GM21737 (cell line): ENCODE results near the gene C6orf163.

Source experiments
- ATAC-seq: cut with Tn5 transposase; IDR thresholded peaks from one replicate; pipeline ENCODE4 v1.9.1; 2021; ENCODE audit warnings: mild to moderate bottlenecking, moderate library complexity; ENCODE audit not compliant: unreplicated experiment

Gene C6orf163

DNA sequence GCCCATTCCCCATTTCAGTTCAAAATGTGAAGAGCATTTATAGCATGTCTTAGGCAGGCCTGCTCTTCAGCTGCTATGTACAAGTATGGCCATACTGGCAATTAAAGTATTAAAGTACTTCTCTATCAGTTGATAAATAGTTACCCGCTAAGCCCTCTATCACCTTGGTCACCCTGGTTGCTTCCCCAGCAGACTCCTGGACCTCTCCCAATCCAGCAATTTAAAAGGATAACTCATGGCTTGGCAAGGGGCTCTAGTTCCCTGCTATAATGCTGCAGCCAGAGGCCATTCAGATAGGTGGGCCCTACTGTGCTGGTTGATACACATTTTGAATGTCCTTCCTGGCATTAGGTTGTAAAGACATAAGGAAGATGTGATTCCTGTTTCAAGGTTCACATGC, 7.0 kb downstream of the C6orf163 start:
- no peak for ATAC-seq

GRCh38 chr6:87356181-87356580, 11.6 kb downstream of the C6orf163 start:
- ATAC-seq = no peak

GRCh38 chr6:87357479-87358196, 13.0 kb downstream of the C6orf163 start:
- ATAC-seq = no peak

- no peak for ATAC-seq
Observed at GRCh38 chr6:87364602-87365252, 20.1 kb downstream of the C6orf163 start.

GRCh38 chr6:87366072-87366827, 21.6 kb downstream of the C6orf163 start:
- no peak for ATAC-seq

GRCh38 chr6:87366899-87367298, 22.3 kb downstream of the C6orf163 start:
- ATAC-seq = no peak

- ATAC-seq = no peak
Observed at GRCh38 chr6:87373377-87373776, 28.8 kb downstream of the C6orf163 start.

- ATAC-seq = no peak
Observed at GRCh38 chr6:87375315-87375714, 30.7 kb downstream of the C6orf163 start.

DNA sequence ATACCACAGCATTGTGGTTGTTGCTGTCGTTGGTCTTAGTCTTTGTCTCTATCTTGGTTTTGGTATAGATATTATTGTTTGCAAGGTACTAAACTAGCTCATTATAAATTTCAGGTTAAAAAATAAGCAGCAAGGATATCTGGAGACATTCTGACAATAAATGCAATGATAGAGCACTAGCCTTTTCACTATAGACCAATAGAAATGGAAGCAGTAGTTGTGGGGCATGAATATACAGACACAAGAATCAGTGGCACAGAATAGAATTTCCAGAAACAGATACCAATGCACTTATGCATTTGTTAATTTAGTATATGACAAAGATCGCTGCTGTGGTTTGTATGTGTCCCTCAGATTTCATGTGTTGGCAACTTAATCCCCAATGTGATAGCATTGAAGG, 32.0 kb downstream of the C6orf163 start:
- ATAC-seq = no peak

DNA sequence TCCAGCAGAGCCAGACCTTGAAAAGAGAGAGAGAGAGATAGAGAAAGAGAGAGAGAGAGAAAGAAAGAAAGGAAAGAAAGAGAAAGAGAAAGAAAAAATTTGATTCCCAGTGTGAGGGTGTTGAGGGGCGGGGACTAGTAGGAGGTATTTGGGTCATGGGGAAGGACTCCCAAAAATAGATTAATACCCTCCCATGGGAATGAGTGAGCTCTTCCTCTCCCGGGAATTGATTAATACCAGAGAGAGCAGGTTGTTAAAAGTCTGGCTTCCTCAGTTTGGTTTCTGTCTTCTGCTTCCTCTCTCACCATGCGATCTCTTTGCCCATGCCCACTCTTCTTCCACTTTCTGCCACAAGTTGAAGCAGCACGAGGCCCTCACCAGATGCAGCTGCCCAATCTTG, 34.3 kb downstream of the C6orf163 start:
- no peak for ATAC-seq

- ATAC-seq = no peak
Observed at GRCh38 chr6:87382861-87383260, 38.2 kb downstream of the C6orf163 start.

DNA sequence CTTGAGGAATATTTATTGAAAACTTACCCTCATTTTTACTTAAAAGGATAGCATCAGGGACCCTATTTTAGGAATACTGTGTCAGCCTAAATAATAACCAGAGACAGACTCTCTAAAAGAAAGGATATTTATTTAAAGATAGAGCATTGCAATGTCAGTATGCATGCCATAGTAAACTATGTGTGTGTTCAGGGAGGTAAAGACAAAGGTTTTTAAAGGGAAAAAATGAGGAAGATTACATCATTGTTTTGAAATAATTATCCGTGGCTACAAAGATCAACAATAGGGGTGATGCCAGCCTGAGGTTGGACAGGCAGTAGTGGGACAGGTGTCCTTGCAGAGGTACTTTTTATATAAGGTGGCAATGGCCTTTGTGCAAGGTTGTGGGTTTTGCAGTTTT, 39.4 kb downstream of the C6orf163 start:
- no peak for ATAC-seq

- no peak for ATAC-seq
Observed at GRCh38 chr6:87384449-87384848, 39.8 kb downstream of the C6orf163 start.

GRCh38 chr6:87391334-87391733, 46.7 kb downstream of the C6orf163 start:
- ATAC-seq = no peak

GRCh38 chr6:87393026-87393622, 48.5 kb downstream of the C6orf163 start:
- ATAC-seq = peak; percentile 65

DNA sequence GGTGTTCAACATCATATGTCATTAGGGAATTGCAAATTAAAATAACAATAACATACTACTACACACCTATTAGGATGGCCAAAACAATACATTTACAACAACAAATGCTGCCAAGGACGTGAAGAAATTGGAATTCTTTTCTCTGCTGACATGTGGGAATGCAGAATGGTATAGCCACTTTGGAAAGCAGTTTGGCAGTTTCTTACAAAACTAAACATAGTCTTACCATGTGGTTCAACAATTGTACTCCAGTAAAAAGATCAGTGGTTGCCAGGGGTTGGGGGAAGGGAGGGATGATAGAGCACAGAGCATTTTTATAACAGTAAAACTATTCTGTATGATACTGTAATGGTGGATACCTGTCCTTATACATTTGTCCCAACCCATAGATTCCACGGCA, 50.8 kb downstream of the C6orf163 start:
- ATAC-seq = no peak

DNA sequence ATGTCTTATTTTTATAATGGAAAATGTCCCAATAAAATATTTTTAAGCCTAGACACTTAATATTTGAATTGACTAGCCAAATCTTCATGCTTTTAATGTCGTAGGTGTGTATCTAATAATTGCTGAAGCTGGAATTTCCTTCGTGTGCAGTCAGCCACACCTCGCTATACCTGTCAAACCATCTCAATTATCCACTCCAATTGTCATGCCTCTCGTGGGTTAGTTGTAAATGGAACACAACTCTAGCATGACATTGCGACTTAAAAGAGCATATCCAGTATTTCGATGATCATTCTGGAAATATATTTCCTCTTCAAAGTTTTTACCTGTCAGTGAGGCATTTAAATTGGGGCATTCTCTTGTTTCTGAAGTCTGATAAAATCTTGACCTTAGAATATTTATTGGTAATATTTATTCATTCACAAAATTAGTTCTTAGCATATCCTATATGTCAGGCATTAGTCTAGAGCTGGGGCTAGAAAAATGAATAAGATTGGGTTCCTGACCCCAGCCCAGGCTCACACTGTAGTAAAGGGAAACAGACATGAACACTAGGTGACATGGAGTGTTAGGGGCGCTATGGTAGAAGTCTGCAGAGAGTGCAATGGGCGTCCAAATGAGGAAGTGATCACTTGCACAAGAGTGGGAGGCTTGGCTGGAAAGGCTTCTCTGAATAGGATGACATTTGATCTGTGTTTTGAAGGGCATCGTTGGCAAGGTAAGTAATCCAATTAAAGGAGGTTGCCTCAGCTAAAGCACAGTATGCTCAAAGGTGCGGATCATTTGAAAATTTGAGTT, 52.2 kb downstream of the C6orf163 start:
- peak; percentile 66 for ATAC-seq

DNA sequence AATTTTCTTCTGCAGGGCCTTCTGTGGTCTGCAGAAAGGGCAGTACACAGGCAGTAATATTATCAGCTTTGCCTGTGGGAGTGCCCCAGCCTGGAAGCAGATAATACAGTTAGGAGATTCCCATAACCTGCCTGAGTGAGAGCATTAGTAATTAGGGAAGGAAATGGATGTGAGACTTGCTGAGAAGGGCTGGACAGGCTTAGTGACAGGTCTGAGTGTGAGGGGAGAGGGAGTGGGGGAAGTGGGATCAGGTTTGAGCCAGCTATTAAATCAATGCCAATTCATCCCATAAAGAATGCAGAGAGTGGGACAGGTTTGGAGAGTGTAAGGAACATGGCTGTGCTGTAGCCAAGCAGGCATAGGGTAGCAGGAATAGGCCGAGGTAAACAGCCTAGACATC, 53.0 kb downstream of the C6orf163 start:
- ATAC-seq = no peak

GRCh38 chr6:87401832-87402231, 57.2 kb downstream of the C6orf163 start:
- ATAC-seq = no peak

GRCh38 chr6:87407561-87407900, 62.9 kb downstream of the C6orf163 start:
- peak; percentile 9 for ATAC-seq
